ENCODE data around the gene RALGAPA1.

RALGAPA1 gene

DNA sequence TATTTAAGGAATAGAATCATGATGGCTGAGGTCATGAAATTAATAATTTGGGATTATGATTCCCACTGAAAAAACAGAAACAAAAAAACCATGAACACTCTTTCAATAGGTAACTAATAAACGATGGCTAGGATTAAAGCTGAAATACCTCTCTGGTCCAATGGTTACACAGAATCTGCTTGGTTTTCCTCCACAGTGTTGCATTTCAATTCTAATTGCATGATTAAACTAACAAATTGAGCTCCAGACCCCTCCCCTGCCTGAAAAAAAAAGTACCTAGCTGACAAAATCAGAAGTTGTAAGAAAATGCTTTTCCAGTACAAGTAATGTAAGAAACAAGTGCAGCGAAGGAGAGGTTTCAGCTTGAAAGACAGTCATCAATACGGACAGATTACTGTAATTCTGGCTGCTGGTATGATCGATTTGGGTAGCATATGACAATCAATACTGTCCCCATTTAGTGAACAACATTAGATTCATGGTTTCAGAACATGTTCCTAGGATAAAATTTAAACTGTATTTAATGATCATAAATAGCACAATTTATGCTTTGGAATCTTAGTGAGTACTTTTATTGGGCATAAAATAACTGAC is 243.1 kb downstream of the RALGAPA1 start:
- Histone ChIP-seq H3K4me3 (ENCODE audit: low read length) (no peak overlapping the region), H3K27me3 (ENCODE audit: control insufficient read depth, low read length) (no peaks in the 10 kb centered on the region), H3K27ac (ENCODE audit: low read depth, low read length) (no peak overlapping the region), H3K36me3 (ENCODE audit: control insufficient read depth, low read length) (no peaks in the 10 kb centered on the region), H3K9me3 (ENCODE audit: control insufficient read depth, insufficient read depth, low read length) (no peaks in the 10 kb centered on the region), H3F3A (ENCODE audit: control insufficient read depth, insufficient read depth) (no peaks in the 10 kb centered on the region), H3K4me1 (ENCODE audit: control insufficient read depth, low read length) (no peaks in the 10 kb centered on the region), H3K79me2 (ENCODE audit: control insufficient read depth, low read length) (no peaks in the 10 kb centered on the region), H3K4me2 (ENCODE audit: low read length) (no peak overlapping the region), H3K9me2 (replicated peaks; ENCODE audit: control insufficient read depth, low read length) (no peaks in the 10 kb centered on the region), H4K20me1 (ENCODE audit: control insufficient read depth, insufficient read depth, low read depth, low read length) (no peaks in the 10 kb centered on the region)
- no peak for TF ChIP-seq EZH2phosphoT487 (IDR thresholded peaks at IDR 0.05; ENCODE audit: borderline replicate concordance, low read length)
- TF ChIP-seq, protein P1, sequence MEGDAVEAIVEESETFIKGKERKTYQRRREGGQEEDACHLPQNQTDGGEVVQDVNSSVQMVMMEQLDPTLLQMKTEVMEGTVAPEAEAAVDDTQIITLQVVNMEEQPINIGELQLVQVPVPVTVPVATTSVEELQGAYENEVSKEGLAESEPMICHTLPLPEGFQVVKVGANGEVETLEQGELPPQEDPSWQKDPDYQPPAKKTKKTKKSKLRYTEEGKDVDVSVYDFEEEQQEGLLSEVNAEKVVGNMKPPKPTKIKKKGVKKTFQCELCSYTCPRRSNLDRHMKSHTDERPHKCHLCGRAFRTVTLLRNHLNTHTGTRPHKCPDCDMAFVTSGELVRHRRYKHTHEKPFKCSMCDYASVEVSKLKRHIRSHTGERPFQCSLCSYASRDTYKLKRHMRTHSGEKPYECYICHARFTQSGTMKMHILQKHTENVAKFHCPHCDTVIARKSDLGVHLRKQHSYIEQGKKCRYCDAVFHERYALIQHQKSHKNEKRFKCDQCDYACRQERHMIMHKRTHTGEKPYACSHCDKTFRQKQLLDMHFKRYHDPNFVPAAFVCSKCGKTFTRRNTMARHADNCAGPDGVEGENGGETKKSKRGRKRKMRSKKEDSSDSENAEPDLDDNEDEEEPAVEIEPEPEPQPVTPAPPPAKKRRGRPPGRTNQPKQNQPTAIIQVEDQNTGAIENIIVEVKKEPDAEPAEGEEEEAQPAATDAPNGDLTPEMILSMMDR (IDR thresholded peaks at IDR 0.05; ENCODE audit: low read depth, low read length, poor library complexity, severe bottlenecking): no peak

DNA sequence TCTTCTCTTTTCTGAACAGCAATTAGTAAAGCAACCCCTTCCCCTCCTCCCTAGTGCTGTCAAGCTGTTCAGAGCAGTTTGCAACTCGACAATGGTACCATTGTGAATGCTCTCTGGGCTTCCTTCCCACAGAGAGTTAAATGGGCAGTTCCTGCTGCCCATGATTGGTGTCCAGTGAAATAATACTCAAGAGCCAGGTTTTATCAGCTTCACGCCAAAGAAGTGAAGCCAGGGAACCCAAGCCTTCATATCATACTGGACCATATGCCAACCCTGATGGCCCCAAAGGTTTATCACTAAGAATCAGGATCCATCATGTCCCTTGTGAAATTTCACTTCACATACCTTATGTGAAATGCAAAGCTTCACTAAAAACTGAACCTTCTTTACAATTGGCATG is 250.4 kb downstream of the RALGAPA1 start:
- Histone ChIP-seq H3K9me2 (replicated peaks; ENCODE audit: control insufficient read depth, low read length) (no peaks in the 10 kb centered on the region), H4K20me1 (ENCODE audit: control insufficient read depth, insufficient read depth, low read depth, low read length) (no peaks in the 10 kb centered on the region), H3K4me1 (ENCODE audit: control insufficient read depth, low read length) (no peaks in the 10 kb centered on the region), H3K9me3 (ENCODE audit: control insufficient read depth, insufficient read depth, low read length) (no peaks in the 10 kb centered on the region), H3K4me2 (ENCODE audit: low read length) (no peak overlapping the region), H3F3A (ENCODE audit: control insufficient read depth, insufficient read depth) (no peaks in the 10 kb centered on the region), H3K36me3 (ENCODE audit: control insufficient read depth, low read length) (no peaks in the 10 kb centered on the region), H3K27me3 (ENCODE audit: control insufficient read depth, low read length) (no peaks in the 10 kb centered on the region), H3K27ac (ENCODE audit: low read depth, low read length) (no peak overlapping the region), H3K79me2 (ENCODE audit: control insufficient read depth, low read length) (no peaks in the 10 kb centered on the region), H3K4me3 (ENCODE audit: low read length) (no peak overlapping the region)
- TF ChIP-seq, protein P1 (IDR thresholded peaks at IDR 0.05; ENCODE audit: low read depth, low read length, poor library complexity, severe bottlenecking): no peak
- TF ChIP-seq EZH2phosphoT487 (IDR thresholded peaks at IDR 0.05; ENCODE audit: borderline replicate concordance, low read length): no peak

DNA sequence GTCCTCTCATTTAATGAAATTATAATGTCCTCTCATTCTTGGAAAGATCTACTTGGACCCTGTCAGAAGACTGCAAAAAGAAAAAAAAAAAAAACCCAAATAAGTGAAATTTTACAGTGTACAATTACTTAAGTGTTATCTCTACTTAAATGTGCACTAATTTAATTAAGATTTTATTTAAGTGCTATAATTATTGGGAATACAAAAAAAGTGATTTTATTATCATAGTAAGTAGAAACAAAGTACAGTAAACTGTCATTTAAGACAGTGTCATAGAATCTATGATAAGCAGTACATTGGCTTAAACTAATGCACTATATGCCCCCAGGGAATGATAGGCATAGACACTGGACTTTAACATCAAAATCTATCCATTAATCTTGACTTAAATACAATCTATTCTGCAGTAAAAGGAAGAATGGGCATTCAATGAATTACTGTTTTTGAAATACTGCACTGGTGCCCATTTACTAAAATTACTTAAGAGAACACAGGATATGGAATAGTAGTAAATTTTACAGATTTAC is 251.8 kb downstream of the RALGAPA1 start:
- Histone ChIP-seq H3F3A (ENCODE audit: control insufficient read depth, insufficient read depth) (no peaks in the 10 kb centered on the region), H3K27me3 (ENCODE audit: control insufficient read depth, low read length) (no peaks in the 10 kb centered on the region), H3K4me2 (ENCODE audit: low read length) (no peak overlapping the region), H3K9me2 (replicated peaks; ENCODE audit: control insufficient read depth, low read length) (no peaks in the 10 kb centered on the region), H3K27ac (ENCODE audit: low read depth, low read length) (no peak overlapping the region), H3K79me2 (ENCODE audit: control insufficient read depth, low read length) (no peaks in the 10 kb centered on the region), H3K4me3 (ENCODE audit: low read length) (no peak overlapping the region), H4K20me1 (ENCODE audit: control insufficient read depth, insufficient read depth, low read depth, low read length) (no peaks in the 10 kb centered on the region), H3K4me1 (ENCODE audit: control insufficient read depth, low read length) (no peaks in the 10 kb centered on the region), H3K9me3 (ENCODE audit: control insufficient read depth, insufficient read depth, low read length) (no peaks in the 10 kb centered on the region), H3K36me3 (ENCODE audit: control insufficient read depth, low read length) (no peaks in the 10 kb centered on the region)
- TF ChIP-seq, protein P1 (IDR thresholded peaks at IDR 0.05; ENCODE audit: low read depth, low read length, poor library complexity, severe bottlenecking): no peak
- TF ChIP-seq EZH2phosphoT487 (IDR thresholded peaks at IDR 0.05; ENCODE audit: borderline replicate concordance, low read length): no peak

Measured in DOHH2 (cell line).